CD14-positive monocyte (primary cell): Measurements from ENCODE around the gene LRRC3. TPM values are rescaled to one million over a fixed set of nuclear protein-coding genes. Genes with fewer than 3 reads are reported as not detected.

Experiments
- DNase-seq, 3 donors: peaks; one replicate each; pipeline ENCODE4 v3.0.0-alpha.2; 2011 to 2022
- H2AFZ ChIP-seq: 2 replicates; pipeline ENCODE4 v1.6.0; 2012; ENCODE audit warnings: mild to moderate bottlenecking, low read depth, low read length, inconsistent platforms; ENCODE audit not compliant: insufficient read depth, poor library complexity, severe bottlenecking
- H3K27ac ChIP-seq, 2 donors: 1 replicate in 1 of 2; 2 replicates in 1 of 2; pipeline ENCODE4 v1.5.1; 2012 to 2013; ENCODE audit warnings: low read length in 2 of 2, control low read depth in 1 of 2, inconsistent platforms in 1 of 2, low read depth in 1 of 2, mild to moderate bottlenecking in 1 of 2
- H3K27me3 ChIP-seq, 2 donors: one replicate each; pipeline versions ENCODE4 v1.6.0 to v1.6.1; 2011 to 2013; ENCODE audit warnings: low read length in 2 of 2; ENCODE audit not compliant: control insufficient read depth in 2 of 2, insufficient read depth in 2 of 2
- H3K36me3 ChIP-seq, 2 donors: replicated peaks in 1 of 2; 1 replicate in 1 of 2; 2 replicates in 1 of 2; pipeline versions ENCODE4 v1.5.1 to v1.6.1; 2012 to 2013; ENCODE audit warnings: low read length in 2 of 2, control low read depth in 1 of 2, inconsistent platforms in 1 of 2, mild to moderate bottlenecking in 1 of 2; ENCODE audit not compliant: insufficient read depth in 2 of 2, control insufficient read depth in 1 of 2
- H3K4me1 ChIP-seq, 2 donors: 1 replicate in 1 of 2; 2 replicates in 1 of 2; pipeline versions ENCODE4 v1.5.1 to v1.6.1; 2012 to 2013; ENCODE audit warnings: low read length in 2 of 2, control low read depth in 1 of 2, inconsistent platforms in 1 of 2, mild to moderate bottlenecking in 1 of 2, moderate library complexity in 1 of 2; ENCODE audit not compliant: insufficient read depth in 2 of 2, control insufficient read depth in 1 of 2
- H3K4me2 ChIP-seq: replicated peaks from 2 replicates; pipeline ENCODE3; 2012; ENCODE audit warnings: low read length, moderate library complexity, mild to moderate bottlenecking; ENCODE audit not compliant: poor library complexity, severe bottlenecking; ENCODE audit errors: extremely low read depth
- H3K4me3 ChIP-seq, 3 experiments: fragments of 200-600 bp in 1 of 3; sonication (generic) in 1 of 3; replicated peaks in 1 of 3; 1 replicate in 2 of 3; 2 replicates in 1 of 3; pipeline ENCODE4 v1.5.1; 2011 to 2013; ENCODE audit warnings: low read length in 3 of 3, mild to moderate bottlenecking in 3 of 3, control low read depth in 2 of 3, low read depth in 2 of 3, inconsistent platforms in 1 of 3, moderate library complexity in 1 of 3
- H3K79me2 ChIP-seq: 2 replicates; pipeline ENCODE4 v1.6.0; 2012; ENCODE audit warnings: mild to moderate bottlenecking, control low read depth, inconsistent platforms, low read length, moderate library complexity; ENCODE audit not compliant: insufficient read depth
- H3K9ac ChIP-seq: 2 replicates; pipeline ENCODE4 v1.6.0; 2017; ENCODE audit warnings: low read length, mild to moderate bottlenecking; ENCODE audit not compliant: insufficient read depth, poor library complexity, severe bottlenecking
- H3K9me3 ChIP-seq, 2 donors: replicated peaks in 1 of 2; 1 replicate in 1 of 2; 2 replicates in 1 of 2; pipeline versions ENCODE4 v1.5.1 to v1.6.1; 2012 to 2013; ENCODE audit warnings: low read length in 2 of 2, control low read depth in 1 of 2; ENCODE audit not compliant: control insufficient read depth in 1 of 2, insufficient read depth in 1 of 2
- H4K20me1 ChIP-seq: 2 replicates; pipeline ENCODE4 v1.6.0; 2012; ENCODE audit warnings: mild to moderate bottlenecking, low read length, control low read depth, moderate library complexity; ENCODE audit not compliant: insufficient read depth
- H3K27ac Mint-ChIP-seq, 7 donors: one replicate each; pipeline ENCODE4 v1.8.0; 2020; ENCODE audit warnings: mild to moderate bottlenecking in 7 of 7, mixed read lengths in 7 of 7, moderate library complexity in 6 of 7, inconsistent platforms in 2 of 7
- H3K27me3 Mint-ChIP-seq, 3 donors: one replicate each; pipeline ENCODE4 v1.8.0; 2021 to 2022; ENCODE audit warnings: low read depth in 3 of 3, mild to moderate bottlenecking in 3 of 3, mixed read lengths in 3 of 3, moderate library complexity in 3 of 3, inconsistent platforms in 1 of 3
- H3K36me3 Mint-ChIP-seq, 2 donors: one replicate each; pipeline ENCODE4 v1.8.0; 2020; ENCODE audit warnings: mixed read lengths in 2 of 2, inconsistent platforms in 1 of 2, mild to moderate bottlenecking in 1 of 2
- H3K4me1 Mint-ChIP-seq: one replicate; pipeline ENCODE4 v1.8.0; 2020; ENCODE audit warnings: mild to moderate bottlenecking, mixed read lengths
- H3K4me3 Mint-ChIP-seq, 2 donors: one replicate each; pipeline ENCODE4 v1.8.0; 2020; ENCODE audit warnings: mild to moderate bottlenecking in 2 of 2, mixed read lengths in 2 of 2, moderate library complexity in 1 of 2
- H3K9me3 Mint-ChIP-seq, 7 donors: one replicate each; pipeline ENCODE4 v1.8.0; 2020 to 2022; ENCODE audit warnings: mixed read lengths in 7 of 7, mild to moderate bottlenecking in 6 of 7, moderate library complexity in 6 of 7, inconsistent platforms in 2 of 7
- CTCF ChIP-seq: fragments of 200-600 bp; IDR thresholded peaks from one replicate; pipeline ENCODE4 v1.8.0; 2022; ENCODE audit warnings: antibody characterized with exemption, mild to moderate bottlenecking
- WGBS: methylation state at CpG from one replicate; pipeline ENCODE4 v1.1.5; 2013; ENCODE audit warnings: missing lambda C conversion rate; ENCODE audit not compliant: insufficient coverage; 5-methylcytosine and 5-hydroxymethylcytosine counted together
- intact Hi-C, 2 donors: fragments of 100-400 bp; cut with micrococcal nuclease; formaldehyde crosslinking; loops; one replicate each; pipeline versions ENCODE4 v1.15.0 to v1.15.1; 2023
- polyA plus RNA-seq, 3 donors: library from polyadenylated mRNA; depleted of rRNA in 1 of 3; unstranded in 2 of 3; stranded (reverse) in 1 of 3; fragments of 300-500 nt in 2 of 3; fragments of >200 nt in 1 of 3; fragmentation: Illumina TruSeq in 2 of 3; gene quantifications; 1 replicate in 2 of 3; 2 replicates in 1 of 3; pipeline ENCODE4 v1.2.3, GENCODE V29; 2012 to 2021

LRRC3 gene
- polyA plus RNA-seq, 3 donors = 0.30 to 0.59 (median 0.41) TPM

- Mint-ChIP-seq H3K27me3 (peaks cover 1 to 7% (median 5%) of the 10 kb centered on the region in 3 donors), H3K4me1 (peaks cover 13% of the 10 kb centered on the region), H3K4me3 (no peak overlapping the region), H3K9me3 (peaks cover 0 to 1% (median 0%) of the 10 kb centered on the region in 7 donors), H3K36me3 (no peaks in the 10 kb centered on the region), H3K27ac (no peak overlapping the region)
- TF ChIP-seq CTCF = no peak
- Histone ChIP-seq H3K9me3 (no peaks in the 10 kb centered on the region), H3K9ac (no peak overlapping the region), H3K4me3 (no peak overlapping the region), H4K20me1 (no peaks in the 10 kb centered on the region), H2AFZ (no peak overlapping the region), H3K27me3 (no peaks in the 10 kb centered on the region), H3K36me3 (no peaks in the 10 kb centered on the region), H3K27ac (no peak overlapping the region), H3K79me2 (no peaks in the 10 kb centered on the region), H3K4me2 (no peak overlapping the region), H3K4me1 (peaks cover 5% of the 10 kb centered on the region in 2 donors)
- WGBS = 96% methylated on average over 8 of the region's 8 CpGs
- intact Hi-C loops = no loop called here
- no peak for DNase-seq
Measured at GRCh38 chr21:44461005-44461404, 5.7 kb downstream of the LRRC3 start.

GRCh38 chr21:44461464-44462001 lies 6.2 kb downstream of the LRRC3 start:
- Histone ChIP-seq H2AFZ (no peak overlapping the region), H3K4me2 (no peak overlapping the region), H3K27me3 (no peaks in the 10 kb centered on the region), H3K9ac (no peak overlapping the region), H3K79me2 (no peaks in the 10 kb centered on the region), H4K20me1 (no peaks in the 10 kb centered on the region), H3K9me3 (no peaks in the 10 kb centered on the region), H3K4me1 (no peaks in the 10 kb centered on the region), H3K4me3 (no peak overlapping the region), H3K36me3 (no peaks in the 10 kb centered on the region), H3K27ac (no peak overlapping the region)
- Mint-ChIP-seq H3K9me3 (peaks cover 0 to 1% (median 0%) of the 10 kb centered on the region in 7 donors), H3K27ac (no peak overlapping the region), H3K4me1 (peaks cover 11% of the 10 kb centered on the region), H3K36me3 (no peaks in the 10 kb centered on the region), H3K4me3 (no peak overlapping the region), H3K27me3 (peaks cover 1 to 5% (median 3%) of the 10 kb centered on the region in 3 donors)
- intact Hi-C loops = no loop called here
- DNase-seq = no peak
- WGBS = 91% methylated on average over 15 of the region's 15 CpGs
- no peak for TF ChIP-seq CTCF
